ENCODE results near the gene PCYT2.
A peak's percentile ranks its signal among the peaks of the same experiment; 100 is the strongest.

The PCYT2 gene

GRCh38 chr17:81933178-81933699, 22.0 kb upstream of the PCYT2 start:
- no peak overlapping the region for H3K4me3 ChIP-seq
- H3K27me3 ChIP-seq: peaks cover 16% of the 10 kb centered on the region
- no peak for TF ChIP-seq Cebpa-rat (IDR thresholded peaks at IDR 0.05)
- no peak overlapping the region for H3K27ac ChIP-seq
- H3K36me3 ChIP-seq: peaks cover 27% of the 10 kb centered on the region
- H4K20me1 ChIP-seq: peaks cover 55% of the 10 kb centered on the region; the same call in 1 of the 2 replicates
- no peak overlapping the region for H3K4me2 ChIP-seq
- H3K4me1 ChIP-seq: peaks cover 80% of the 10 kb centered on the region
- H3K9me3 ChIP-seq: no peaks in the 10 kb centered on the region
- H3K9ac ChIP-seq: no peak overlapping the region

- Histone ChIP-seq H3K36me3 (peaks cover 27% of the 10 kb centered on the region), H3K9ac (0 out of 2 replicates have a peak overlapping the region, but pooled peaks have one; percentile 38), H3K4me3 (no peak overlapping the region)
Observed at GRCh38 chr17:81932333-81932983, 21.3 kb upstream of the PCYT2 start.

GRCh38 chr17:81931557-81932332, 20.5 kb upstream of the PCYT2 start:
- TF ChIP-seq Cebpa-rat (IDR thresholded peaks at IDR 0.05): no peak
- peak overlapping the region; percentile 94 for H3K4me2 ChIP-seq
- H3K36me3 ChIP-seq: peaks cover 27% of the 10 kb centered on the region
- no peak overlapping the region for H3K27ac ChIP-seq
- H3K4me1 ChIP-seq: peaks cover 73% of the 10 kb centered on the region
- H3K9ac ChIP-seq: 0 out of 2 replicates have a peak overlapping the region, but pooled peaks have one; percentile 38
- H3K27me3 ChIP-seq: peaks cover 19% of the 10 kb centered on the region
- H3K4me3 ChIP-seq: no peak overlapping the region
- H4K20me1 ChIP-seq: peaks cover 55% of the 10 kb centered on the region; the same call in 1 of the 2 replicates
- H3K9me3 ChIP-seq: no peaks in the 10 kb centered on the region

More at GRCh38 chr17:81932333-81932983, 21.3 kb upstream of the PCYT2 start:
- Histone ChIP-seq H3K4me2 (peak overlapping the region; percentile 94), H3K27ac (no peak overlapping the region), H3K4me1 (peaks cover 76% of the 10 kb centered on the region), H3K9me3 (no peaks in the 10 kb centered on the region), H4K20me1 (peaks cover 55% of the 10 kb centered on the region; the same call in 1 of the 2 replicates), H3K27me3 (peaks cover 19% of the 10 kb centered on the region)
- no peak for TF ChIP-seq Cebpa-rat (IDR thresholded peaks at IDR 0.05)

GRCh38 chr17:81931189-81931556, 20.0 kb upstream of the PCYT2 start:
- peak overlapping the region; percentile 15; the same call in 1 of the 2 replicates for H3K27ac ChIP-seq
- H3K36me3 ChIP-seq: peaks cover 27% of the 10 kb centered on the region
- H4K20me1 ChIP-seq: peaks cover 61% of the 10 kb centered on the region
- no peak for TF ChIP-seq Cebpa-rat (IDR thresholded peaks at IDR 0.05)
- peak overlapping the region; percentile 94 for H3K4me2 ChIP-seq
- peaks cover 71% of the 10 kb centered on the region for H3K4me1 ChIP-seq
- H3K27me3 ChIP-seq: peaks cover 19% of the 10 kb centered on the region
- no peak overlapping the region for H3K4me3 ChIP-seq
- no peak overlapping the region for H3K9ac ChIP-seq
- no peaks in the 10 kb centered on the region for H3K9me3 ChIP-seq

- Histone ChIP-seq H3K27me3 (peaks cover 19% of the 10 kb centered on the region), H3K9ac (no peak overlapping the region), H3K4me1 (peaks cover 71% of the 10 kb centered on the region), H3K4me2 (peak overlapping the region; percentile 94), H3K4me3 (no peak overlapping the region), H3K9me3 (no peaks in the 10 kb centered on the region), H3K27ac (peak overlapping the region; percentile 15; the same call in 1 of the 2 replicates), H3K36me3 (peaks cover 26% of the 10 kb centered on the region), H4K20me1 (peaks cover 66% of the 10 kb centered on the region)
- TF ChIP-seq Cebpa-rat (IDR thresholded peaks at IDR 0.05): no peak
Observed at GRCh38 chr17:81930142-81931125, 19.2 kb upstream of the PCYT2 start.

- Histone ChIP-seq H3K4me1 (peaks cover 71% of the 10 kb centered on the region), H3K4me3 (peak overlapping the region; percentile 97; the same call in 1 of the 2 replicates), H3K27me3 (peaks cover 19% of the 10 kb centered on the region), H3K9me3 (no peaks in the 10 kb centered on the region), H4K20me1 (peaks cover 66% of the 10 kb centered on the region), H3K36me3 (peaks cover 17% of the 10 kb centered on the region), H3K27ac (no peak overlapping the region), H3K9ac (peak overlapping the region; percentile 91), H3K4me2 (peak overlapping the region; percentile 94)
- TF ChIP-seq Cebpa-rat (IDR thresholded peaks at IDR 0.05): no peak
Observed at GRCh38 chr17:81929253-81930141, 18.3 kb upstream of the PCYT2 start.

GRCh38 chr17:81928544-81929252, 17.5 kb upstream of the PCYT2 start:
- H3K4me1 ChIP-seq: peaks cover 73% of the 10 kb centered on the region
- H3K36me3 ChIP-seq: peaks cover 9% of the 10 kb centered on the region
- H3K9me3 ChIP-seq: no peaks in the 10 kb centered on the region
- peak overlapping the region; percentile 91 for H3K27ac ChIP-seq
- H3K9ac ChIP-seq: peak overlapping the region; percentile 91
- H3K4me2 ChIP-seq: peak overlapping the region; percentile 94
- peak overlapping the region; percentile 97 for H3K4me3 ChIP-seq
- peaks cover 19% of the 10 kb centered on the region for H3K27me3 ChIP-seq
- H4K20me1 ChIP-seq: peaks cover 66% of the 10 kb centered on the region
- no peak for TF ChIP-seq Cebpa-rat (IDR thresholded peaks at IDR 0.05)
